Astrocyte (in vitro differentiated cells and primary cell): ENCODE results near the gene NT5C. TPM values are rescaled to one million over a fixed set of nuclear protein-coding genes. Genes with fewer than 3 reads are reported as not detected.
A peak's percentile ranks its signal among the peaks of the same experiment; 100 is the strongest.

Source experiments
- DNase-seq: peaks from one replicate; pipeline ENCODE4 v3.0.0-alpha.2; 2010; ENCODE audit warnings: low read depth
- FAIRE-seq: peaks from 2 replicates; lab custom pipeline; 2011; peaks lifted over from hg19 to GRCh38; lab: Jason Lieb, UNC
- H2AFZ ChIP-seq: 2 replicates; pipeline ENCODE4 v1.6.0; 2012; ENCODE audit warnings: low read depth, low read length, inconsistent platforms
- H3K27ac ChIP-seq: 2 replicates; pipeline ENCODE4 v1.5.1; 2011; ENCODE audit warnings: low read depth, low read length, inconsistent platforms
- H3K27me3 ChIP-seq: 2 replicates; pipeline ENCODE4 v1.6.0; 2011; ENCODE audit warnings: low read length, inconsistent platforms; ENCODE audit not compliant: insufficient read depth
- H3K36me3 ChIP-seq: 2 replicates; pipeline ENCODE4 v1.5.1; 2011; ENCODE audit warnings: low read length, inconsistent platforms; ENCODE audit not compliant: insufficient read depth
- H3K4me1 ChIP-seq: 2 replicates; pipeline ENCODE4 v1.5.1; 2011; ENCODE audit warnings: low read length, inconsistent platforms; ENCODE audit not compliant: insufficient read depth
- H3K4me2 ChIP-seq: 2 replicates; pipeline ENCODE4 v1.6.0; 2012; ENCODE audit warnings: low read length, inconsistent platforms
- H3K4me3 ChIP-seq: 2 replicates; pipeline ENCODE4 v1.5.1; 2011; ENCODE audit warnings: low read depth, mild to moderate bottlenecking, low read length, inconsistent platforms; ENCODE audit not compliant: insufficient read depth
- H3K79me2 ChIP-seq: 2 replicates; pipeline ENCODE4 v1.6.0; 2012; ENCODE audit warnings: mild to moderate bottlenecking, low read length, inconsistent platforms; ENCODE audit not compliant: insufficient read depth
- H3K9ac ChIP-seq: 2 replicates; pipeline ENCODE4 v1.6.0; 2012; ENCODE audit warnings: mild to moderate bottlenecking, low read length, inconsistent platforms
- H3K9me3 ChIP-seq: 2 replicates; pipeline ENCODE4 v1.5.1; 2012; ENCODE audit warnings: low read depth, mild to moderate bottlenecking, low read length, inconsistent platforms; ENCODE audit not compliant: insufficient read depth
- H4K20me1 ChIP-seq: 2 replicates; pipeline ENCODE4 v1.6.0; 2012; ENCODE audit warnings: low read length, inconsistent platforms; ENCODE audit not compliant: insufficient read depth
- H3K27ac Mint-ChIP-seq: one replicate; pipeline ENCODE4 v1.8.0; 2021; ENCODE audit warnings: mild to moderate bottlenecking, mixed read lengths; ENCODE audit not compliant: unreplicated experiment
- H3K27me3 Mint-ChIP-seq: one replicate; pipeline ENCODE4 v1.8.0; 2021; ENCODE audit warnings: low read depth, mixed read lengths; ENCODE audit not compliant: unreplicated experiment
- H3K36me3 Mint-ChIP-seq: one replicate; pipeline ENCODE4 v1.8.0; 2021; ENCODE audit warnings: low read depth, mixed read lengths; ENCODE audit not compliant: unreplicated experiment
- H3K4me1 Mint-ChIP-seq: one replicate; pipeline ENCODE4 v1.8.0; 2021; ENCODE audit warnings: low read depth, mixed read lengths; ENCODE audit not compliant: unreplicated experiment
- H3K4me3 Mint-ChIP-seq: one replicate; pipeline ENCODE4 v1.8.0; 2021; ENCODE audit warnings: mild to moderate bottlenecking, moderate library complexity, mixed read lengths; ENCODE audit not compliant: unreplicated experiment
- H3K9me3 Mint-ChIP-seq: one replicate; pipeline ENCODE4 v1.8.0; 2021; ENCODE audit warnings: mild to moderate bottlenecking, mixed read lengths; ENCODE audit not compliant: unreplicated experiment
- CTCF ChIP-seq: IDR thresholded peaks from 2 replicates; pipeline ENCODE4 v1.5.1; 2011; ENCODE audit warnings: low read depth, mild to moderate bottlenecking, inconsistent platforms, low read length, moderate library complexity; ENCODE audit not compliant: insufficient read depth
- EZH2 ChIP-seq: IDR thresholded peaks from 2 replicates; pipeline ENCODE4 v1.6.1; 2012; ENCODE audit warnings: mild to moderate bottlenecking, low read length, inconsistent platforms; ENCODE audit not compliant: insufficient read depth
- total RNA-seq: library from RNA; stranded (reverse); gene quantifications from 2 replicates; pipeline ENCODE4 v1.2.1, GENCODE V29; 2021

NT5C gene
- total RNA-seq, 1 donor from 2014 or later: 29.5 TPM

GRCh38 chr17:75090871-75091854 is 40.4 kb downstream of the NT5C start:
- Histone ChIP-seq H3K4me2 (no peak overlapping the region), H3K27me3 (no peaks in the 10 kb centered on the region), H3K27ac (no peak overlapping the region), H3K9ac (no peak overlapping the region), H3K4me3 (no peak overlapping the region), H2AFZ (no peak overlapping the region), H3K4me1 (peaks cover 29% of the 10 kb centered on the region), H3K79me2 (no peaks in the 10 kb centered on the region), H4K20me1 (no peaks in the 10 kb centered on the region), H3K9me3 (no peaks in the 10 kb centered on the region), H3K36me3 (no peaks in the 10 kb centered on the region)
- Mint-ChIP-seq H3K9me3 (no peaks in the 10 kb centered on the region), H3K27ac (no peak overlapping the region), H3K27me3 (no peaks in the 10 kb centered on the region), H3K4me1 (peaks cover 35% of the 10 kb centered on the region), H3K4me3 (no peak overlapping the region), H3K36me3 (peaks cover 2% of the 10 kb centered on the region)
- DNase-seq: no peak
- no peak for FAIRE-seq
- no peak for TF ChIP-seq EZH2
- TF ChIP-seq CTCF: no peak

GRCh38 chr17:75088465-75089417 is 42.8 kb downstream of the NT5C start:
- no peak overlapping the region for H3K4me3 ChIP-seq
- H3K9me3 ChIP-seq: no peaks in the 10 kb centered on the region
- TF ChIP-seq EZH2 (no peak), CTCF (no peak)
- H3K79me2 ChIP-seq: no peaks in the 10 kb centered on the region
- H2AFZ ChIP-seq: peak overlapping the region; percentile 84
- H3K9me3 Mint-ChIP-seq: no peaks in the 10 kb centered on the region
- H3K4me2 ChIP-seq: peak overlapping the region; percentile 85
- no peak overlapping the region for H3K27ac ChIP-seq
- no peaks in the 10 kb centered on the region for H3K36me3 ChIP-seq
- no peak for DNase-seq
- no peak for FAIRE-seq
- peaks cover 41% of the 10 kb centered on the region for H3K4me1 Mint-ChIP-seq
- no peaks in the 10 kb centered on the region for H3K27me3 ChIP-seq
- H3K27me3 Mint-ChIP-seq: no peaks in the 10 kb centered on the region
- no peak overlapping the region for H3K9ac ChIP-seq
- H3K36me3 Mint-ChIP-seq: peaks cover 2% of the 10 kb centered on the region
- H3K4me1 ChIP-seq: peaks cover 26% of the 10 kb centered on the region
- H4K20me1 ChIP-seq: no peaks in the 10 kb centered on the region
- H3K27ac Mint-ChIP-seq: peak overlapping the region; percentile 63
- H3K4me3 Mint-ChIP-seq: peak overlapping the region; percentile 83
